NT2/D1 (cell line): ENCODE data around the gene DLST.

Source experiments
- SUZ12 ChIP-seq: IDR thresholded peaks from 2 replicates; pipeline ENCODE4 v1.6.1; 2011; ENCODE audit not compliant: insufficient read length, insufficient read depth; ENCODE audit errors: extremely low read depth
- ZNF274 ChIP-seq: IDR thresholded peaks from 2 replicates; pipeline ENCODE4 v1.6.1; 2011; ENCODE audit warnings: mild to moderate bottlenecking, low read depth, low read length

- TF ChIP-seq ZNF274 (no peak), SUZ12 (no peak)
These were observed 47.5 kb downstream of the DLST start for GRCh38 chr14:74929242-74929641.
